Measurements from ENCODE around the gene CDCP1.

- TF ChIP-seq EP300 (IDR thresholded peaks at IDR 0.05) = no peak
- TF ChIP-seq POLR2A (IDR thresholded peaks at IDR 0.05; ENCODE audit: low read depth) = no peak
Measured at GRCh38 chr3:45048244-45048643, 97.9 kb downstream of the CDCP1 start.
